Keratinocyte (primary cell): Measurements from ENCODE around the gene LDLRAP1. TPM values are rescaled to one million over a fixed set of nuclear protein-coding genes. Genes with fewer than 3 reads are reported as not detected.

Experiments used
- DNase-seq: peaks from one replicate; pipeline ENCODE4 v3.0.0-alpha.2; 2011; ENCODE audit warnings: low read depth, missing footprints, low spot score
- FAIRE-seq: peaks from 2 replicates; lab custom pipeline; 2011; peaks lifted over from hg19 to GRCh38; lab: Jason Lieb, UNC
- H2AFZ ChIP-seq: 2 replicates; pipeline ENCODE4 v1.6.0; 2012; ENCODE audit warnings: low read length, control low read depth, inconsistent platforms; ENCODE audit not compliant: control insufficient read depth
- H3K27ac ChIP-seq: 2 replicates; pipeline ENCODE4 v1.5.1; 2011; ENCODE audit warnings: low read length; ENCODE audit not compliant: control insufficient read depth, insufficient read depth
- H3K27me3 ChIP-seq: 3 replicates; pipeline ENCODE4 v1.6.0; 2011; ENCODE audit warnings: low read length; ENCODE audit not compliant: control insufficient read depth, insufficient read depth; ENCODE audit errors: extremely low read depth
- H3K36me3 ChIP-seq, 2 experiments: 2 replicates in 1 of 2; 3 replicates in 1 of 2; pipeline ENCODE4 v1.5.1; 2011; ENCODE audit warnings: low read length in 2 of 2, mild to moderate bottlenecking in 1 of 2; ENCODE audit not compliant: control insufficient read depth in 2 of 2, insufficient read depth in 2 of 2; ENCODE audit errors: extremely low read depth in 1 of 2
- H3K4me1 ChIP-seq: 3 replicates; pipeline ENCODE4 v1.5.1; 2011; ENCODE audit warnings: low read length; ENCODE audit not compliant: control insufficient read depth, insufficient read depth; ENCODE audit errors: extremely low read depth
- H3K4me2 ChIP-seq: 3 replicates; pipeline ENCODE4 v1.6.0; 2011; ENCODE audit warnings: low read depth, low read length; ENCODE audit not compliant: control insufficient read depth, insufficient read depth; ENCODE audit errors: extremely low read depth
- H3K4me3 ChIP-seq, 3 experiments: fragments of 200-600 bp in 1 of 3; sonication (generic) in 1 of 3; 2 replicates in 2 of 3; 3 replicates in 1 of 3; pipeline ENCODE4 v1.5.1; 2011 to 2016; ENCODE audit warnings: low read length in 3 of 3, mild to moderate bottlenecking in 3 of 3, control low read depth in 2 of 3, inconsistent platforms in 1 of 3, low read depth in 1 of 3, mixed read lengths in 1 of 3, mixed run types in 1 of 3, moderate library complexity in 1 of 3; ENCODE audit not compliant: control insufficient read depth in 2 of 3, insufficient read depth in 2 of 3; ENCODE audit errors: extremely low read depth in 1 of 3
- H3K79me2 ChIP-seq: 2 replicates; pipeline ENCODE4 v1.6.0; 2012; ENCODE audit warnings: low read length; ENCODE audit not compliant: control insufficient read depth, insufficient read depth
- H3K9ac ChIP-seq: 3 replicates; pipeline ENCODE4 v1.6.0; 2011; ENCODE audit warnings: low read length; ENCODE audit not compliant: control insufficient read depth, insufficient read depth; ENCODE audit errors: extremely low read depth
- H3K9me1 ChIP-seq: 3 replicates; pipeline ENCODE4 v1.6.0; 2011; ENCODE audit warnings: low read length; ENCODE audit not compliant: control insufficient read depth, insufficient read depth; ENCODE audit errors: extremely low read depth
- H3K9me3 ChIP-seq: 2 replicates; pipeline ENCODE4 v1.5.1; 2012; ENCODE audit warnings: low read depth, low read length; ENCODE audit not compliant: control insufficient read depth
- H4K20me1 ChIP-seq: 3 replicates; pipeline ENCODE4 v1.6.0; 2011; ENCODE audit warnings: low read length; ENCODE audit not compliant: control insufficient read depth, insufficient read depth; ENCODE audit errors: extremely low read depth
- EZH2 ChIP-seq: IDR thresholded peaks from one replicate; pipeline ENCODE4 v1.6.1; 2012; ENCODE audit warnings: inconsistent platforms, mild to moderate bottlenecking, low read length, moderate library complexity
- dilution Hi-C: fragments of 300-500 bp; cut with MboI; formaldehyde crosslinking; loops from one replicate; pipeline ENCODE4 v1.7.0; 2020; ENCODE audit warnings: low sequenced_read_pairs; ENCODE audit not compliant: extremely low pct_ligation_motif_present
- polyA plus RNA-seq, 5 experiments: library from polyadenylated mRNA; depleted of rRNA in 3 of 5; stranded (reverse) in 3 of 5; stranded (forward) in 1 of 5; unstranded in 1 of 5; fragments of >200 nt; gene quantifications; 1 replicate in 1 of 5; 2 replicates in 3 of 5; 3 replicates in 1 of 5; pipeline versions ENCODE4 v1.2.1 to v1.2.3, GENCODE V29; 2011 to 2012; ENCODE audit warnings: missing spikeins in 2 of 5, low read depth in 1 of 5, low replicate concordance in 1 of 5
- TF ChIP-seq, protein P1 (sequence below), 3 experiments: IDR thresholded peaks in 1 of 3; conservative IDR thresholded peaks in 1 of 3; optimal IDR thresholded peaks in 1 of 3; 2 replicates in 2 of 3; 3 replicates in 1 of 3; pipeline versions ENCODE3 to v1.5.1; 2011; ENCODE audit warnings: low read length in 3 of 3, mild to moderate bottlenecking in 3 of 3, moderate library complexity in 2 of 3, control low read depth in 1 of 3, inconsistent platforms in 1 of 3; ENCODE audit not compliant: insufficient read depth in 2 of 3; ENCODE audit errors: extremely low read depth in 1 of 3

Gene LDLRAP1
- polyA plus RNA-seq, 1 donor (not counting 4 experiments of a cell fraction or from before 2014, with no cell fraction given), result 22.3 TPM

DNA sequence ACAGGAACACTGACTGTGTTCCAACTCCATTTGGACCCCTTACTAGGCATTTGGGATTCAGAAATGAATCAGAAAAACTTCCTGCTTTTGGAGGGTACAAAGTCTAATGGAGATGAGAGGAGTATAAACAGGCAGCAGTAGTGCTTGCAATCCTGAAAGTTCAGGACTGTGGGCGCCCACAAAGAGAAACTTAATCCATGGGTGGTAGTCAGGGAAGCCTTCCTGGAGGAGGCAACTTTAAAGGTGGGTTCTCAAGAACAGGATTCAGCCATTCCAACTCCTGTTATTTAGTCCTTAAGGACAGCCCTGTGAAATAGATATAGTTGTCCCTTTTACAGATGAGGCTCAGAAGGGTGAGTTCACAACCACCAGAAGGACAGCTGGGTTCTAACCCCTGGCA is 2.0 kb upstream of the LDLRAP1 start:
- dilution Hi-C loops, result no loop called here
- Histone ChIP-seq H3K9ac (no peak overlapping the region), H3K4me3 (no peak overlapping the region), H3K36me3 (peaks cover 0 to 2% of the 10 kb centered on the region in 2 experiments), H2AFZ (no peak overlapping the region), H3K27me3 (peaks cover 5% of the 10 kb centered on the region), H3K4me2 (no peak overlapping the region), H3K9me1 (no peaks in the 10 kb centered on the region), H3K27ac (no peak overlapping the region), H3K9me3 (no peaks in the 10 kb centered on the region), H3K4me1 (peaks cover 12% of the 10 kb centered on the region), H4K20me1 (no peaks in the 10 kb centered on the region), H3K79me2 (peaks cover 17% of the 10 kb centered on the region)
- TF ChIP-seq, protein P1, sequence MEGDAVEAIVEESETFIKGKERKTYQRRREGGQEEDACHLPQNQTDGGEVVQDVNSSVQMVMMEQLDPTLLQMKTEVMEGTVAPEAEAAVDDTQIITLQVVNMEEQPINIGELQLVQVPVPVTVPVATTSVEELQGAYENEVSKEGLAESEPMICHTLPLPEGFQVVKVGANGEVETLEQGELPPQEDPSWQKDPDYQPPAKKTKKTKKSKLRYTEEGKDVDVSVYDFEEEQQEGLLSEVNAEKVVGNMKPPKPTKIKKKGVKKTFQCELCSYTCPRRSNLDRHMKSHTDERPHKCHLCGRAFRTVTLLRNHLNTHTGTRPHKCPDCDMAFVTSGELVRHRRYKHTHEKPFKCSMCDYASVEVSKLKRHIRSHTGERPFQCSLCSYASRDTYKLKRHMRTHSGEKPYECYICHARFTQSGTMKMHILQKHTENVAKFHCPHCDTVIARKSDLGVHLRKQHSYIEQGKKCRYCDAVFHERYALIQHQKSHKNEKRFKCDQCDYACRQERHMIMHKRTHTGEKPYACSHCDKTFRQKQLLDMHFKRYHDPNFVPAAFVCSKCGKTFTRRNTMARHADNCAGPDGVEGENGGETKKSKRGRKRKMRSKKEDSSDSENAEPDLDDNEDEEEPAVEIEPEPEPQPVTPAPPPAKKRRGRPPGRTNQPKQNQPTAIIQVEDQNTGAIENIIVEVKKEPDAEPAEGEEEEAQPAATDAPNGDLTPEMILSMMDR (optimal IDR thresholded peaks at IDR 0.05 in 1 of 3, IDR thresholded peaks at IDR 0.05 in 1 of 3, conservative IDR thresholded peaks at IDR 0.05 in 1 of 3; ENCODE audit: extremely low read depth in 1 of 3, insufficient read depth in 2 of 3, low read length in 3 of 3), result no peak
- TF ChIP-seq EZH2, result no peak
- FAIRE-seq (no peak), DNase-seq (no peak)

DNA sequence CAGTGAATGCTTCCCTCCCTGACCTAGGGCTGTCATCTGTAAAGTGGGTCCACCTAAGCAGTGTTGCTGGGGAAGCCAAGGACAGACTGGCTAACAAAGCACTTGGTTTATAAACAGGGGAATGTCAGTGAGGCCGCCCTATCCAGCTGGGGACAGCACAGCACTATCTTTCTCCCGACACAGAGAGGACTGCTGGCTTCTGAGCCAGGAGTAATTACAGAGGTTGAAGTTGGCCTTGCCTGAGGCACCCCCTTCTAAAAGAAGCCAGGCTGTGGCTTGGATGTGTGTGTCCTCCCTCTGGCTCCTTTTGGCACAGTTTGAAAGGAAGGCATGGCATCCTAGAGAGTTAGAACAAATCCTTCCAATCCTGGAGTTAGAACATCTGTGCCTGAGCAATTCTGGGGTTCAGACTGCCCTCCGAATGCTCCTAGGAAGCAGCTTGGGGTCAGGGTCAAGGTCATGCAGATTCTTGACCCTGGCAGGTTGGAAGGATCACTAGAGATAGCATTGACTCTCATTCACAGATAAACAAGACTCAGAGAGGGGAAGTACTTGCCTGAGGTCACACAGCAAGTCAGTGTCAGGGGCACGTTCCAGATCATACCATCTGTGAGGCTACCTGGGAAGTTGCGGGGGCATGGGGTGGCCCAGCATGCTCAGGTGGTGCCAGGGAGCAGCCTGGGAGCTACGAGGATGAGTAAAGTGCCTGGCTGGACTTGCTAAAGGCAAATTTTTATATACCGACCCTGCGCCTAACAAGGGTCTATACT is 1.3 kb upstream of the LDLRAP1 start:
- no peaks in the 10 kb centered on the region for H3K9me3 ChIP-seq
- H4K20me1 ChIP-seq, result no peaks in the 10 kb centered on the region
- no peak overlapping the region for H2AFZ ChIP-seq
- H3K27ac ChIP-seq, result no peak overlapping the region
- no peak overlapping the region for H3K9ac ChIP-seq
- H3K79me2 ChIP-seq, result peaks cover 18% of the 10 kb centered on the region
- FAIRE-seq (no peak), DNase-seq (no peak)
- no peak for TF ChIP-seq EZH2
- TF ChIP-seq, protein P1 (optimal IDR thresholded peaks at IDR 0.05 in 1 of 3, IDR thresholded peaks at IDR 0.05 in 1 of 3, conservative IDR thresholded peaks at IDR 0.05 in 1 of 3; ENCODE audit: extremely low read depth in 1 of 3, insufficient read depth in 2 of 3, low read length in 3 of 3), result no peak
- H3K4me2 ChIP-seq, result no peak overlapping the region
- peaks cover 12% of the 10 kb centered on the region for H3K4me1 ChIP-seq
- peaks cover 0 to 2% of the 10 kb centered on the region in 2 experiments for H3K36me3 ChIP-seq
- H3K9me1 ChIP-seq, result no peaks in the 10 kb centered on the region
- peaks cover 2% of the 10 kb centered on the region for H3K27me3 ChIP-seq
- no peak overlapping the region for H3K4me3 ChIP-seq
- dilution Hi-C loops, result no loop called here
